GM13976 (cell line): ENCODE results near the gene ZDHHC3.

Experiments used
- DNase-seq: peaks from one replicate; pipeline ENCODE4 v3.0.0; 2012; ENCODE audit warnings: low spot score
- in situ Hi-C: fragments of 300-500 bp; cut with MboI; formaldehyde crosslinking; loops from one replicate; pipeline ENCODE4 v1.12.0; 2022; ENCODE audit warnings: low sequenced_read_pairs, mixed read lengths, inconsistent platforms; ENCODE audit not compliant: unreplicated experiment
- TF ChIP-seq, protein P1 (sequence below): IDR thresholded peaks from 2 replicates; pipeline ENCODE4 v1.5.1; 2012; ENCODE audit warnings: borderline replicate concordance, mild to moderate bottlenecking; ENCODE audit not compliant: insufficient read depth; ENCODE audit errors: extremely low read depth, missing control alignments, control extremely low read depth

The ZDHHC3 gene

DNA sequence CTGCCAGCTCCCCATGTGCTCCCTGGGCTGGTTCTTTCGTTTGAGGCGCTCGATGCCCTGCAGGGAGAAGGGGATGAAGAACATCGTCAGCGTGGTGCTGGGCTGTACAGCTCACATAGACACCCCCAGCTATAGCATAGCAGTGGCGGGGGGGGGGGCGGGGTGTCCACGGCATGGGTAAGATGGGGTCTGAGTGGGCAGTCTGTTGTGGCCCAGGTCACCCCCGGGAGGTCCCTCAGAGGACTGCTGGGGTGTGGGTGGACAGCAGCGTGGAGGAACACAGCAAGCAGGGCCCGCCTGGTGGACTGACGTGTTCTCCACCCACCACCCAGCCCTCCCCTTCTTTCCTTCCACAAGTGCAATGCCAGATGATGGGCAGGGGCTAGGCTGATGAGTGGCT lies 57.9 kb downstream of the ZDHHC3 start:
- TF ChIP-seq, protein P1, sequence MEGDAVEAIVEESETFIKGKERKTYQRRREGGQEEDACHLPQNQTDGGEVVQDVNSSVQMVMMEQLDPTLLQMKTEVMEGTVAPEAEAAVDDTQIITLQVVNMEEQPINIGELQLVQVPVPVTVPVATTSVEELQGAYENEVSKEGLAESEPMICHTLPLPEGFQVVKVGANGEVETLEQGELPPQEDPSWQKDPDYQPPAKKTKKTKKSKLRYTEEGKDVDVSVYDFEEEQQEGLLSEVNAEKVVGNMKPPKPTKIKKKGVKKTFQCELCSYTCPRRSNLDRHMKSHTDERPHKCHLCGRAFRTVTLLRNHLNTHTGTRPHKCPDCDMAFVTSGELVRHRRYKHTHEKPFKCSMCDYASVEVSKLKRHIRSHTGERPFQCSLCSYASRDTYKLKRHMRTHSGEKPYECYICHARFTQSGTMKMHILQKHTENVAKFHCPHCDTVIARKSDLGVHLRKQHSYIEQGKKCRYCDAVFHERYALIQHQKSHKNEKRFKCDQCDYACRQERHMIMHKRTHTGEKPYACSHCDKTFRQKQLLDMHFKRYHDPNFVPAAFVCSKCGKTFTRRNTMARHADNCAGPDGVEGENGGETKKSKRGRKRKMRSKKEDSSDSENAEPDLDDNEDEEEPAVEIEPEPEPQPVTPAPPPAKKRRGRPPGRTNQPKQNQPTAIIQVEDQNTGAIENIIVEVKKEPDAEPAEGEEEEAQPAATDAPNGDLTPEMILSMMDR, result no peak
- DNase-seq, result no peak
- in situ Hi-C loops, result loop anchor here (10.0 to 25.0 kb wide), 2 partner anchors 383 to 606 kb away; no protein-coding TSS in a partner anchor

DNA sequence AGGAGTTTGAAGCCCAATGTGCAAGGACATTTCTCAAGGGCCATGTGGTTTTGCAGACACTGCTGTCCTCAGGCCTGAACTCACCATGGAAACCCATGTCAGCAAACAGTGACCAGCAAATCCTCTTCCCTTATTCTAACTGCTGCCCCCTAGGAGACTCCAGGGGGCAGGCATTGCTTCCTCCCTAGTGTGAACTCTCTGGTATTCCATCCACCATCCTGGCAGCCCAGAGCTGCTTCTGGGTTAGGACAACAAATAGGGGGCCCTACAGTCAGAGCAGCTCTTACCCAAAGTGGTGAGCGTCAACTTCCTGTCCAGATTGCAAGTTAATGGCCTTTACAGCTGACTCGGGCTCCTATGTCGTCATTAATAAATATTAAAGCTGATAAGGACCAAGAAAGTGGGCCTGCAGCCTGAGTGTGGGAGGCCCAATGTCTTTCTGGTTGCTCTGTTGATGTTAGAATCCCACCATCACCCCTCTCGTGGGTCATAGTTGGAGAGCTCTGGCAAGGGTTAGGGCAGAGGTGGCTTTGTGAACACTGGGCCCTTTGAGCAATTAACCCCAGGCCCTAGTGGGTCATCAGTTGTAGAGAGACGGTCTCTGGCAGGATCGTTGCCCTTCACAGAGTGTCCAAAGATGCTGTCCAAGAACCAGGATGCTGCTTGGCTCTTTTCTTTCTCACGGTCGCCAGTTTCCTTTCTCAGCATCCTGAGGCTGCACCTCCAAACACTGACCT lies 60.1 kb downstream of the ZDHHC3 start:
- TF ChIP-seq, protein P1, result no peak
- no peak for DNase-seq
- in situ Hi-C loops, result loop anchor here (10.0 to 25.0 kb wide), 2 partner anchors 381 to 604 kb away; no protein-coding TSS in a partner anchor

DNA sequence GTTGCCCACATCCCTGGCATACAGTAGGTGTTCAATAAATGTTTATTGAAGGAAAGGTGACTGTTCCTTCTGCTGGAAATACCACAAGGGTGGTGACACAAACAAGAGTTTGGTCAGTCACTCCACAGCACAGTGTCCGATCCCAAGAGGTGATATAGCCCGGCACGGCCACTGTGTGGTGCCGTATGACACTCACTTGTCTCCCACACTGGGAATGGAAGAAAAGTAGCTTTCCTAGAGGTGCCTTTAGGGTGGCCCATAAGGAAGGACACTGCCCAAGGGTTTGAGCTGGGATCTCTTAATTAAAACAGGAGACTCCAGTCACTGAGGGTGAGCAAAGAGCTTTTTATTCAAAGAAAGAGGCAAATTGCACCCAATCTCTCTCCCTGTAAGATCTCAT lies 61.0 kb downstream of the ZDHHC3 start:
- in situ Hi-C loops, result loop anchor here (10.0 to 25.0 kb wide), 2 partner anchors 380 to 603 kb away; no protein-coding TSS in a partner anchor
- DNase-seq, result no peak
- TF ChIP-seq, protein P1, result no peak

DNA sequence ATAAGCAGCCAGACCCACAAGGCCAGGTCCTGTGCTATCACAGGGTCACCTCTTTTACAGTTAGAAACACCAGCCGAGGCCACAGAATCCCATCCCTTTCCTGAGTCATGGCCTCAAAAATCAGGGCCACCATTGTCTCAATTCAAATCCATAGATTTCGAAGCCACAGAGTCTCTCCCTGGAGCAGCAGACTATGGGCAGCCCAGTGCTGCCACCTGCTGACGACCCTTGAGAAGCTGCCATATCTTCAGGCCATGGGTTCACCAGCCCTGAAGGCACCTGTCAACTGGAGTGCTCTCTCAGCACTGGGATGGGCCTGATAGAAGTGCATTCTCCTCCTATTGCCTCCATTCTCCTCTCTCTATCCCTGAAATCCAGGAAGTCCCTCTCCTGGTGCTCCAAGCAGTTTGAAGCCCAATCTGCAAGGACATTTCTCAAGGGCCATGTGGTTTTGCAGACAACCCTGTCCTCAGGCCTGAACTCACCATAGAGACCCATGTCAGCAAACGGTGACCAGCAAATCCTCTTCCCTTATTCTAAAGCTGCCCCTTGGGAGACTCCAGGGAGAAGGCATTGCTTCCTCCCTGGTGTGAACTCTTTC lies 62.0 kb downstream of the ZDHHC3 start:
- DNase-seq, result peak; percentile 81
- TF ChIP-seq, protein P1, result peak; percentile 69
- in situ Hi-C loops, result loop anchor here (10.0 to 25.0 kb wide), 2 partner anchors 379 to 602 kb away; no protein-coding TSS in a partner anchor

DNA sequence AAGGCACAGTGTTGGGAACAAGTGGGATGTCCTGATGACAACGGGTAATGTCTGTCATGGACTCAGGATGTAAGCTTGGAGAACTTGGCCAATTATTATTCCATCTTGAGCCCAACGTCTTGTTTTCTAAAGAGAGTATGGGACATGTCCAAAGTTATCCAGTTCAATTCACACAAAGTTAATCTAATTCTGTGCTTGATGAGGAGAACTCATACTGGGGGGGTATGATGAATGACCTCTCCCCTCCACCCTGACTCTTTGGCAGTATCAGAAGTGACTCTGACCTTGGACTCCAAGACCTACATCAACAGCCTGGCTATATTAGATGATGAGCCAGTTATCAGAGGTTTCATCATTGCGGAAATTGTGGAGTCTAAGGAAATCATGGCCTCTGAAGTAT lies 65.3 kb downstream of the ZDHHC3 start:
- in situ Hi-C loops, result loop anchor here (10.0 to 25.0 kb wide), 2 partner anchors 376 to 598 kb away; no protein-coding TSS in a partner anchor

DNA sequence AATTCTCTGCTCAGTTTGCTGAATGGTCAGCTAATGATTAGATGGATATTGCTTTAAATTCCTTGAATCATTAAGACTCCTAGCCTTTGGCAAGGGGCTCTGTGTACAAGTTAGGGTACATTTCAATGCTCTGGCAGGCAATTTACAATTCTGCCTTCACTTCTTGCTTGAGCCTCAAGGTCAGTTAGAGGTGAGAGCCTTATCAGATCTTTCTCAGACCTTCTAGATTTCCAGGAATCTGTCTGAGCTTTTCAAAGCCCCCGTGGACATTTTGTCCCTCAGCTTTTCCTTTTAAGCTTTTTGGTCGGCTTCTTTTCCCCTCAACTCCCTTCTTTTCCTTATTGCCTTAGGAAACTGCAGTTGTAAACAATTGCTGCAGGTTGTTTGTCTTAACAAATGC lies 66.9 kb downstream of the ZDHHC3 start:
- TF ChIP-seq, protein P1, result no peak
- in situ Hi-C loops, result loop anchor here (25.0 kb wide), 1 partner anchor 597 kb away; no protein-coding TSS in a partner anchor
- DNase-seq, result no peak

More for the DNA sequence above, 65.3 kb downstream of the ZDHHC3 start:
- no peak for DNase-seq
- TF ChIP-seq, protein P1, result no peak
